H4 (cell line): ENCODE results near the gene ADH1A. TPM values are rescaled to one million over a fixed set of nuclear protein-coding genes. Genes with fewer than 3 reads are reported as not detected.
A peak's percentile ranks its signal among the peaks of the same experiment; 100 is the strongest.
"Not testable (repeated sequence)": the region's sequence is repeated elsewhere in the genome, so short reads cannot be mapped to it uniquely, and the experiment has no call there.

ENCODE experiments used
- DNase-seq: peaks from one replicate; pipeline ENCODE4 v3.0.0-alpha.2; 2015; ENCODE audit warnings: low spot score
- total RNA-seq: library from RNA; depleted of rRNA; stranded (reverse); fragments of >200 nt; shearing (Covaris generic); gene quantifications from 2 replicates; pipeline ENCODE4 v1.2.3, GENCODE V29; 2014; rRNA removed

Gene ADH1A
- total RNA-seq = not detected in 2 replicates

DNA sequence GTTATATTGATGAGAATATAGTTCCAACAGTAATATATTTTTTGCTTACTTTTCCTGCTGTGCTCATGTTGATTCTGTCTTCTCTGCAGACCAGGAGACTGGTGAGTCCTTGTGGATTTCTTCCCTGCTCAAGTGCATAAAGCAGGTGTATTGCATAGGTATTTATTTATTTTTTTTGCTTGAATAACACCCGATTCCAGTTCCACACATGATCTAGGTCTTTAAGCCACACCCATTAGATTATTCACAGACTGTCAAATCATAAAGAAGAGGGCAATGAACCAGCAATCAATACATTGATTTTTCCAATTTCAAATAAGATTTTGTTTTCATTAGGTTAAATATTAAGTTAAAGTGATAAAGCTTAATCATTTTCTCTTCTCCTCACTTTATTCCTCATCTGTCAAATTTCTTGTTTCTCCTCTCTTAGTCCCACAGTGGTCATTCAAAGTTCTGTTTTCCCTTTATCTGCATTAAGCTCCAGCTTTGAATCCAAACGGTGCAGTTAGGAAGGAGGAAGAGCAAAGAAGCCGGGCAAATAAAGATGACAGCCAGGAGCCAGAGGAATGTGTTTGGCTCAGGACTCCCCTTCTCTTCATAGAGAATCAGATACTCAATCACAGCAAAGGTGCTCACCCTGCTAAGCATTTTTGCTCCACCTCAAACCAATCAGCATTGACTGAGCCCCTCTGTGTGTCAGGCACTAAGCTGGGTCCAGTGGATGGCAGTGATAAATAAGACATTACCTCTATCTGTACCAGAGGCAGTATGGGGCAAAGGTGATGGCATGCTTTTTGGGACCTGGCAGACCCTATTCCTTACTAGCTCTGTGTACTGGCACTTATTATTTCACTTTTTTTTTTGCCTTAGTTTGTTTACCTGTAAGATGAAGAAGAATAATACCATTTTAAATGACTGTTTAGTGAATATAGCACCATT lies at the start of gene ADH1A:
ADH1A (minus strand) TSS at position 138 of the 939 bp plus-strand sequence; CDS start at position 67, 71 bp downstream.
- no peak for DNase-seq

DNA sequence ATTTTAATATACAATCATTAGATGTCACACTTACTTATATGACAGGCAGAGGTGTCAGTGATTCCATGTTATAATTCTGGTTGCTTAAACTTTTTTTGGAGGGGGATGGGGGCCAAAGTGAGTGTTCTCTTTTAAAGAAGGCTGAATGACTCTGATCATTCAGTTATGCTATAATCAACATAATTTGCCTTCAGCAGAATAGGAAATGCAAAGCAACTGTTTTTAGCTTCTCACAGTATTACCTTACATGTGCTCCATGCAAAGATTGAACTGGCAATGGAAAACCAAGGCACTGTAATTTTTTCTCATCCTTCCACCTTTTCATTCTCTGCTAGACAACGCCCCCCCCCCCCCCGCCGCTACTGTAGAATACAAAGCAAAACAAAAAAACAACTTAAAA lies 48.4 kb upstream of the ADH1A start:
- no peak for DNase-seq

DNA sequence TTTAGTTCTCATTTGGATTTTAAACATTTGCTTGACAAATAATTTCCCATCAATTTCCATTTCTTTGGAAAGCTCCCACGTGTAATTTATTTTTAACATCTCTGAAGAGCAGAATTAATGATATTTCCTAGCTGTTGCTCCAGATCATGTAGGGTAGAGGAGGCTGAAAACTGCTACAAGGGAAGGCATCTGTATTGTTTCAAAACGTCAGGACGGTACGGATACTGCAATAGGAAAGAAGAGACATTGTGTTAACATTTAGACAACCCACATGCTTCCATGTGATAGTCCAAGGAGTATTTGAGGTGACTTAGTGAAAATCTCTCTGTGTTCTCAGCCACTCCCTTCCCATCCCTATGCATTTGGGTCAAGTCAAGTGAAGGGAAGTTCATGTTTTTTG lies 45.8 kb upstream of the ADH1A start:
- no peak for DNase-seq

DNA sequence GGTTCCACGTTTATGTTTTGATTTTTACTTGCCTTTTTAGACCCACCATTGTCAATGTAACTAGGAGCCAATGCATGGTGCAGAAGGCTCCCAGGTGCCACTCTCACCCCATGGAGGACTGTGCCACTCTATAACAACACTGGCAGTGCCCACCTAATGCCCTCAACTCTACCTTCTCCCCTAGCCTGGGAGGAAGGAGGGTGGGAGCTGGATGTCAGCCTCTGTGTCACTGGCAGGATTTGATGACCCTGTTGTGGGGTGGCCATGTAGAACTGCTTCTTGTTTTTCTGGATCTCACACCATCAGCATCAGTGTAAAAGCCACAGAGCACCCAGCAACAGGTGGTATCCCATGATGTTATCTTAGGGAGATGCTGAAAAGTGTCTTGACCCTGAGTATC lies 44.1 kb upstream of the ADH1A start:
- DNase-seq = no peak

- DNase-seq = no peak
Observed at GRCh38 chr4:99330648-99331047, 39.9 kb upstream of the ADH1A start.

- DNase-seq = no peak
Observed at GRCh38 chr4:99329876-99330275, 39.1 kb upstream of the ADH1A start.

GRCh38 chr4:99324979-99325378 lies 34.2 kb upstream of the ADH1A start:
- no peak for DNase-seq

- DNase-seq = no peak
Observed at GRCh38 chr4:99324361-99324760, 33.6 kb upstream of the ADH1A start.

DNA sequence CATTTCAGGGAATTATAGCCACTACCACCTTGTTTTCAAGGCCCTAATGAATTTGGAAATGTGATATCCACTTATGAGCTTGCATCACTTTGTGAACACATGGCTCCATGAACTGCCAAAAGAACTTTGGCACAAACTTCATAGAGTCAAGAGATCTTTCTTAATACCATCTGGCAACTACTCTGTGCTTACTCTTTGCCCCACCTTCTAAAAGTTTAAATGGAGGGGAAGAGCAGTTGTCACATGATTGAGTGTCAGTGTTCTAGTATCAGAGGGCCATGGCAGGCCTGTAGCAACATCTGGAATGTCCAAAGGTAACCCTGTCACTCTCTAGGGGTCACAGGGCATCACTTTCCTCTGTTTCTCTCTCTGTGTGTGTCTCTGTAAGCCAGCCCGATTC lies 33.0 kb upstream of the ADH1A start:
- no peak for DNase-seq

- DNase-seq = no peak
Observed at GRCh38 chr4:99321241-99322191, 30.7 kb upstream of the ADH1A start, which contains the start of gene ADH1B. Gene ADH1B (minus strand): TSS chr4:99321401. CDS start chr4:99321331, 70 bp downstream.

DNA sequence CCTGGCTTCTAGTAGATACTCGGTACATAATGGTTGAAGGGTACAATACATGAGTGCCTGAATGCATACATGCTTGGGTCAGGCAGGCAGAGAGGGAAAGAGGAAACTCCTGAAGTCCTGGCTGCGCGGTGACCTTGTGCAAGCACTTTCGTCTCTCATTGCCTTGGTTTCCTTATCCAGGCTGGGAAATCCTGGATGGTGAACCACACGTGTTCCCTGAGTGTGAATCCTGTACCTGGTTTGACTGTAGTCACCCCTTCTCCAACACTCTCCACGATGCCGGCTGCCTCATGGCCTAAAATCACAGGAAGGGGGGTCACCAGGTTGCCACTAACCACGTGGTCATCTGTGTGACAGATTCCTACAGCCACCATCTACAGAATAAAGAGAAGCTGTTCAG lies 27.0 kb upstream of the ADH1A start:
- DNase-seq = not testable (repeated sequence)

- no peak for DNase-seq
Observed at GRCh38 chr4:99317354-99317753, 26.6 kb upstream of the ADH1A start.

- DNase-seq = no peak
Observed at GRCh38 chr4:99315839-99316238, 25.1 kb upstream of the ADH1A start.

GRCh38 chr4:99314211-99314610 lies 23.4 kb upstream of the ADH1A start:
- DNase-seq = no peak

GRCh38 chr4:99310389-99310788 lies 19.6 kb upstream of the ADH1A start:
- no peak for DNase-seq

GRCh38 chr4:99305638-99306400 lies 15.0 kb upstream of the ADH1A start:
- DNase-seq = no peak

DNA sequence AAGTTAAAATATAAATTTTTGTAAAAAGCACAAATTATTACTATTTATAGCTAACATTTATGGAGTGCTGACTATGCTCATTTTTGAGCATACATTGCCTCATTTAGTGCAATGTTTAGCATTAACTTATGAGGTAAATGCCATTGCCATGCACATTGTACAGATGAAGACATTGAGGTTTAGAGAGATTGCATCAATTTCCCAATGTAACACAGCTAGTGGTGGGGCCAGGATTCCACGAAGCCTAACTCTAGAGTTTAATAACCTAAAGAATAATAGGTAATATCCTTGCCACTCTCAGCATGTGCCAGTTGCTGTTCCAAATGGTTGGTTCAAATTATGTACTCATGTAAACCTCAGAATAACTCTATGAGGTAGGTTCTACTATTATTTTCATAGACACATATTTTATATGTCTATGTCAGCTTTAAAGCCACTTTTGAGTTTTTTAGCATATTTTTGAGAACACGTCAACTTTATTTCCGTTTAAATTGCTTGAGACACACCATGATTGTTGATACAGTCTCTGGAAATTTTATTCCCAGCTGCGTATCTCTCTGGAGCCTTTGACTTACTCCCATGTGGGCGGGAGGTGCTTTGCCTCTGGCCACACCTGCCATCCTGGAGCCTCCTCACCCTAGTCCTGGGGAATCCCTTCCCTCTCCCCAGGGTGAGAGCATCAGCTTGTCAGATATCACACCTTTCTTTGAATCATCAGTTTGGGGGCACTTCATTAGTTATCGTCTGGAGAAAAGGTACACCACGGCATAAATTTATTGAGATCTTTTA lies 10.8 kb upstream of the ADH1A start:
- DNase-seq = no peak

DNA sequence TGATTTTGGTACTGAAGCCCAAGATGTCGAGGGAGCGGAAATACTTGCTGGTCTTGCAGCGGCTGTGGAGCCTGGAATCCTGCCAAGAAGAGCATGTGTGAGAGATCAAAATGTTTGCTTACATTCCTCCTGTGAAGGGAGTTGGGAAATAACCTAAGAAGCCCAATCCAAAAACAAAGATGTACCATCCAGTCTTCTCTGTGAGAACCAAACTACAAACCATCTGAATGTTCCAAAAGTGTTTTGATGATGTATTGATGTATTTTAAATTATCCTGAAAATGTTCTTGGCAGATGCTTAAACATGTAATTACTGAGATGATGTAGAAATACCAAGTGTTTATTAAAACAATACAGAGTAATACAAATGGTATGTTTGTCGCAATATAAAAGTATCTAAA lies 10.1 kb upstream of the ADH1A start:
- DNase-seq = peak; percentile 60

- DNase-seq = no peak
Observed at GRCh38 chr4:99293357-99293756, 2.6 kb upstream of the ADH1A start.

DNA sequence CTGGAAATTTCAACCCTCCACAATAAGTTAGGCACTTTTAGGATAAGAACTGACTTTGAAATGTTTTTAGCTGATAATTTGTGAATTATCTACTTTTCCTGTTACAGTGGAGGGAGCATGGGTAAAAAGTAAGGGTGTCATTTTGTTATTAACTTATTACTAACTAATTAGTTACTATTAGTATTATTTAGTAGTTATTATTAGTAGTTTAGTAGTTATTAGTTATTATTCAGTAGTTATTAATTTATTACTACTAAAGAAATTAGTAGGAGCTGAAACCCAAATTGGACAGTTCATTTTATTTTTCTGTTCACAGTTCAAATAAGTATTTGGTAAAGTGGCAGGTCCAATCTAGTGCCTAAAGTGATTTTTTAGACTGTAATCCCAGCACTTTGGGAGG lies 5.4 kb downstream of the ADH1A start:
- DNase-seq = no peak

DNA sequence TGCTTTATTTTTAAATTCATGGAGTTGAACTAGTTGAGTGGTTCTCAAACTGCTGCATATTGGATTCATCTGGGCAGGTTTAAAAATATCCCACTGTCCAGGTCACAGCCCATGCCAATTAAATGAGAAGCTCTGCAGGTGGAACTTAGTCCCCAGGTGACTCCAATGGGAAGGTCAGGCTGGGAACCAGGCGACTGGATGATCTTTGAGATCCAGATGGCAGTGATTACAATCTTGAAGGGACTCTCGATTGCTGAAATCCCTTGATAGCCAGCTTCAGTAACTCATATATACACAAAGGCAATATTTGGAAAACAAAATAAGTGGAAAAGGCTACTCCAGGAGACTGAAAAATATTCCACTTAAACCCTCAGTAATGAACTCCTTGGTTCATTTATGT lies 8.1 kb downstream of the ADH1A start:
- DNase-seq = no peak
